ENCODE measurements around the gene NKPD1.

DNA sequence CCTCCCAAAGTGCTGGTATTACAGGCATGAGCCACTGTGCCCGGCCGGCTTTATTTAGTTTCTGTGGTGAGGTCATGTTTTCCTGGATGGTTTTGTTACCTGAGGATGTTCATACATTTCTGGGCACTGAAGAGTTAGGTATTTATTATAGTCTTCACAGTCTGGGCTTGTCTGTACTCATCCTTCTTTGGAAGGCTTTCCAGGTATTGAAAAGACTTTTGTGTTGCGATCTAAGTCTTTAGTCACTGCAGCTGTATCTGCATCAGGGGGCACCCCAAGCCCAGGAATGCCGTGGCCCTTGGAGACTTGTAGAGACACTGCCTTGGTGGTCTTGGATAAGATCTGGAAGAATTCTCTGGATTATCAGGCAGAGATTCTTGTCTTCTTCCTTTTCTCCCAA is 30.6 kb upstream of the NKPD1 start:
- TF ChIP-seq POLR2A (IDR thresholded peaks at IDR 0.05) (no peak), CTCF (IDR thresholded peaks at IDR 0.05) (no peak)
